Activated CD8-positive, alpha-beta T cell treated with anti-CD3 and anti-CD28 coated beads for 36 hours (primary cell): ENCODE results near the gene TAF4B. TPM values are rescaled to one million over a fixed set of nuclear protein-coding genes. Genes with fewer than 3 reads are reported as not detected.
A peak's percentile ranks its signal among the peaks of the same experiment; 100 is the strongest.
"Not testable (repeated sequence)": the region's sequence is repeated elsewhere in the genome, so short reads cannot be mapped to it uniquely, and the experiment has no call there.

Experiments
- ATAC-seq: fragments of 200-7000 bp; cut with Tn5 transposase; one replicate; pipeline ENCODE4 v1.10.0; 2021; ENCODE audit warnings: mild to moderate bottlenecking, moderate library complexity
- CTCF ChIA-PET: fragments of 350-600 bp; sonication (Branson Sonifier 250); formaldehyde crosslinking; loops from one replicate; lab custom pipeline; 2021; ENCODE audit warnings: antibody characterized with exemption; lab: Charles Lee
- POLR2A ChIA-PET: fragments of 350-600 bp; sonication (Branson Sonifier 250); formaldehyde crosslinking; loops from one replicate; lab custom pipeline; 2021; ENCODE audit warnings: antibody characterized with exemption; lab: Charles Lee
- DNase-seq: peaks from one replicate; pipeline ENCODE4 v3.0.0-alpha.2; 2020
- H3K27ac Mint-ChIP-seq: one replicate; pipeline ENCODE4 v1.8.0; 2021; ENCODE audit warnings: mild to moderate bottlenecking, mixed read lengths
- H3K27me3 Mint-ChIP-seq: one replicate; pipeline ENCODE4 v1.8.0; 2021; ENCODE audit warnings: mixed read lengths
- H3K36me3 Mint-ChIP-seq: one replicate; pipeline ENCODE4 v1.8.0; 2021; ENCODE audit warnings: low read depth, mixed read lengths
- H3K4me1 Mint-ChIP-seq: one replicate; pipeline ENCODE4 v1.8.0; 2021; ENCODE audit warnings: low read depth, mixed read lengths
- H3K4me3 Mint-ChIP-seq: one replicate; pipeline ENCODE4 v1.8.0; 2021; ENCODE audit warnings: mild to moderate bottlenecking, moderate library complexity, mixed read lengths
- H3K9me3 Mint-ChIP-seq: one replicate; pipeline ENCODE4 v1.8.0; 2021; ENCODE audit warnings: mixed read lengths
- intact Hi-C: fragments of 100-400 bp; cut with micrococcal nuclease; formaldehyde crosslinking; loops from one replicate; pipeline ENCODE4 v1.10.0; 2022
- total RNA-seq, 2 experiments: library from RNA; stranded (reverse); gene quantifications; one replicate each; pipeline ENCODE4 v1.2.3, GENCODE V29; 2021
- TF ChIP-seq, protein P1 (sequence below): fragments of 200-600 bp; IDR thresholded peaks from one replicate; pipeline ENCODE4 v1.8.0; 2022; ENCODE audit warnings: antibody characterized with exemption, mild to moderate bottlenecking

Gene TAF4B
- total RNA-seq, 2 experiments from 2014 or later = 14.7 to 15.1 TPM

DNA sequence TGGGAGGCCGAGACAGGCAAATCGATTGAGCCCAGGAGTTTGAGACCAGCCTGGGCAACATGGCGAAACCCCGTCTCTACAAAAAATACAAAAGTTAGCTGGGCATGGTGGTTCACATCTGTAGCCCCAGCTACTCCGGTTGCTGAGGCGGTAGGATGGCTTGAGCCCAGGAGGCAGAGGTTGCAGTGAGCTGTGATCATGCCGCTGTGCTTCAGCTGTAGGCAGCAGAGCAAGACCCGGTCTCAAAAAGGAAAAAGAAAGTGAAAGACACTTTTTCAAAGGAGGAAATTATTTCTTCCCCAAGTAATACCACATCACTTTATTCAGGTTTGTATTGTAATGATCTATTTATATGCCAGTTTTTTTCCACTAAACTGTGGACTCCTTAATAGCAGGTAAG is 35.7 kb upstream of the TAF4B start:
- Mint-ChIP-seq H3K27ac (peak overlapping the region; percentile 83), H3K4me3 (peak overlapping the region; percentile 75), H3K4me1 (peaks cover 13% of the 10 kb centered on the region), H3K36me3 (no peaks in the 10 kb centered on the region), H3K27me3 (no peaks in the 10 kb centered on the region), H3K9me3 (no peaks in the 10 kb centered on the region)
- ChIA-PET CTCF (no interaction called here), POLR2A (interaction anchor here (1.1 kb wide), 1 partner anchor 36 kb away, joined by 3 read pairs; no protein-coding TSS in a partner anchor)
- TF ChIP-seq, protein P1, sequence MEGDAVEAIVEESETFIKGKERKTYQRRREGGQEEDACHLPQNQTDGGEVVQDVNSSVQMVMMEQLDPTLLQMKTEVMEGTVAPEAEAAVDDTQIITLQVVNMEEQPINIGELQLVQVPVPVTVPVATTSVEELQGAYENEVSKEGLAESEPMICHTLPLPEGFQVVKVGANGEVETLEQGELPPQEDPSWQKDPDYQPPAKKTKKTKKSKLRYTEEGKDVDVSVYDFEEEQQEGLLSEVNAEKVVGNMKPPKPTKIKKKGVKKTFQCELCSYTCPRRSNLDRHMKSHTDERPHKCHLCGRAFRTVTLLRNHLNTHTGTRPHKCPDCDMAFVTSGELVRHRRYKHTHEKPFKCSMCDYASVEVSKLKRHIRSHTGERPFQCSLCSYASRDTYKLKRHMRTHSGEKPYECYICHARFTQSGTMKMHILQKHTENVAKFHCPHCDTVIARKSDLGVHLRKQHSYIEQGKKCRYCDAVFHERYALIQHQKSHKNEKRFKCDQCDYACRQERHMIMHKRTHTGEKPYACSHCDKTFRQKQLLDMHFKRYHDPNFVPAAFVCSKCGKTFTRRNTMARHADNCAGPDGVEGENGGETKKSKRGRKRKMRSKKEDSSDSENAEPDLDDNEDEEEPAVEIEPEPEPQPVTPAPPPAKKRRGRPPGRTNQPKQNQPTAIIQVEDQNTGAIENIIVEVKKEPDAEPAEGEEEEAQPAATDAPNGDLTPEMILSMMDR = no peak
- ATAC-seq = peak; percentile 94
- DNase-seq = peak; percentile 51
- intact Hi-C loops = no loop called here

DNA sequence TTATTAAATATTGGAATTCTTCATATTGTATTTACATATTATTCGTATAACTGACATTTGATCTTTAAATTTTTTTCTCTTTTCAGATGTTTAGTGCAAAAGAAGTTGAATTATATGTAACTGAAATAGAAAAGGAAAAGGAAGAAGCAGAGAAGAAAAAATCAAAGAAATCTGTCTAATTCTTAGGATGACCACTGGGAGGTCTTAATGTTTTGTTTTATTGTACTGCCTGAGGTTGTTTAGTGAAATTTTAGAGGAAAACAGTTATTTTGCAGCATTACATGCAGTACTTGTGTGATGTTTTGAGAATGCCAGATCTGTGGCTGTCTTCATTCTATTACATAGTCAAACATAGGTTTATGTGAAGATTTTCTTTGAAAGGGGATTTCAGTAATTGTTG is 34.0 kb upstream of the TAF4B start:
- no peak overlapping the region for H3K27ac Mint-ChIP-seq
- ChIA-PET CTCF (no interaction called here), POLR2A (no interaction called here)
- H3K9me3 Mint-ChIP-seq = no peaks in the 10 kb centered on the region
- TF ChIP-seq, protein P1 = no peak
- intact Hi-C loops = loop anchor here (2.0 kb wide), 1 partner anchor 35 kb away; the partner anchor contains the start of gene TAF4B
- ATAC-seq (no peak), DNase-seq (no peak)
- no peak overlapping the region for H3K4me3 Mint-ChIP-seq
- peaks cover 13% of the 10 kb centered on the region for H3K4me1 Mint-ChIP-seq
- H3K36me3 Mint-ChIP-seq = no peaks in the 10 kb centered on the region
- no peaks in the 10 kb centered on the region for H3K27me3 Mint-ChIP-seq

DNA sequence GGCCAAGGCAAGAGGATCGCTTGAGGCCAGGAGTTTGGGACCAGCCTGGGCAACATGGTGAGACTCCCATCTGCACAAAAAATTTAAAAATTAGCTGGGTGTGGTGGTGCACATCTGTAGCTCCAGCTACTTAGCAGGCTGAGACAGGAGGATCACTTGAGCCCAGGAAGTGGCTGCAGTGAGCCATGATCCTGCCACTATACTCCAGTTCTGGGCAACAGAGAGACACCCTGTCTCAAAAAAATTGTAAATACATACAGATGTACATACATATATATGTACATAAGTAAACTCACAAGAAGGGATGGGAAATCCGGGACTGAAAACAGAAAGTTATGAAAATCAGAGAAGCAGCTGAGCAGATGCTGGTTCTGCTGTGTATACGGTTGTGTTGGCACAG is 29.6 kb upstream of the TAF4B start:
- H3K27ac Mint-ChIP-seq = no peak overlapping the region
- no peaks in the 10 kb centered on the region for H3K36me3 Mint-ChIP-seq
- intact Hi-C loops = no loop called here
- H3K27me3 Mint-ChIP-seq = no peaks in the 10 kb centered on the region
- no peak overlapping the region for H3K4me3 Mint-ChIP-seq
- POLR2A ChIA-PET = no interaction called here
- DNase-seq = no peak
- no peak for ATAC-seq
- peaks cover 5% of the 10 kb centered on the region for H3K4me1 Mint-ChIP-seq
- CTCF ChIA-PET = no interaction called here
- H3K9me3 Mint-ChIP-seq = no peaks in the 10 kb centered on the region
- TF ChIP-seq, protein P1 = no peak

DNA sequence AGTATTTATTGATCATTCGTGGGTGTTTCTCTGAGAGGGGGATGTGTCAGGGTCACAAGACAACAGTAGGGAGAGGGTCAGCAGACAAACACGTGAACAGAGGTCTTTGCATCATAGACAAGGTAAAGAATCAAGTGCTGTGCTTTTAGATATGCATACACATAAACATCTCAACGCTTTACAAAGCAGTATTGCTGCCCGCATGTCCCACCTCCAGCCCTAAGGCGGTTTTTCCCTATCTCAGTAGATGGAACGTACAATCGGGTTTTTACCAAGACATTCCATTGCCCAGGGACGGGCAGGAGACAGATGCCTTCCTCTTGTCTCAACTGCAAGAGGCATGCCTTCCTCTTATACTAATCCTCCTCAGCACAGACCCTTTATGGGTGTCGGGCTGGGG is 24.2 kb upstream of the TAF4B start:
- H3K9me3 Mint-ChIP-seq, H3K27me3 Mint-ChIP-seq, H3K27ac Mint-ChIP-seq, DNase-seq, CTCF ChIA-PET, intact Hi-C loops, H3K36me3 Mint-ChIP-seq, ATAC-seq, H3K4me3 Mint-ChIP-seq, H3K4me1 Mint-ChIP-seq, POLR2A ChIA-PET: not testable (repeated sequence)

DNA sequence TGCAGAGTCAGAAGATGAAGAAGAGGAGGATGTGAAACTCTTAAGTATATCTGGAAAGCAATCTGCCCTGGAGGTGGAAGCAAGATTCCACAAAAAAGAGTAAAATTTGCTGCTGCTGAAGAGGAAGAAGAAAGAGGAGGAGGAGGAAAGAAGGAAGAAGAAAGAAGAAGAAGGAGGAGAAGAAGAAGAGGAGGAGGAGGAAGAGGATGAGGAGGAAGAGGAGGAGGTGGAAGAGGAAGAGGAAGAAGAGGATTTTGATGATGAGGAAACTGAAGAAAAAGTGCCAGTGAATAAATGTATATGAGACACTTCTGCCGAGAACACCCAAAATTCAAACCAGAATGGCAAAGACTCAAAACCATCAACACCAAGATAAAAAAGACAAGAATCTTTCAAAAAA is 20.9 kb upstream of the TAF4B start:
- ATAC-seq = no peak
- Mint-ChIP-seq H3K9me3 (no peaks in the 10 kb centered on the region), H3K4me1 (no peaks in the 10 kb centered on the region), H3K27ac (no peak overlapping the region), H3K27me3 (no peaks in the 10 kb centered on the region), H3K36me3 (no peaks in the 10 kb centered on the region), H3K4me3 (no peak overlapping the region)
- ChIA-PET CTCF (no interaction called here), POLR2A (no interaction called here)
- TF ChIP-seq, protein P1 = no peak
- DNase-seq = no peak
- intact Hi-C loops = no loop called here

DNA sequence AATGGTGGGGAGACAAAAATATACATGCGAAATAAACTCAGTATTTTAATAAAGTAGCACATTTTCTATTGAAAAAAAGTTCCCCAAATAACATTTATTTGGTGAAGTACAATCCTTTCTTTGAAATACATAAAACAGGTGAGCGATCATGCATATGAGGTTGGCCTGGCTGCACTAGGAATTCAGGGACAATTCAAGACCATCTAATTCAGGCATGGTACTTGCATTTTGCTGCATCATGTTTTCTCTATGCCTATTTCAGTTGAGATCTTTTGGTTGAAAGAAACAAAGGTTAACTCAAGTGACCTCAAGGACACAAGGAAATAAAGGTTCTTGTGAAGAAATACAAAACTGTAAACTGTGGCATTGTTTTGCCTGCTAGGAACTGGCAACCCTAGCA is 19.8 kb upstream of the TAF4B start:
- Mint-ChIP-seq H3K4me1 (no peaks in the 10 kb centered on the region), H3K27ac (no peak overlapping the region), H3K36me3 (no peaks in the 10 kb centered on the region), H3K4me3 (no peak overlapping the region), H3K27me3 (no peaks in the 10 kb centered on the region), H3K9me3 (no peaks in the 10 kb centered on the region)
- no peak for ATAC-seq
- ChIA-PET CTCF (no interaction called here), POLR2A (interaction anchor here (0.6 kb wide), 1 partner anchor 60 kb away, joined by 3 read pairs; no protein-coding TSS in a partner anchor)
- intact Hi-C loops = no loop called here
- DNase-seq = no peak
- TF ChIP-seq, protein P1 = no peak
